Measurements from ENCODE around the gene ERVW-1. TPM values are rescaled to one million over a fixed set of nuclear protein-coding genes. Genes with fewer than 3 reads are reported as not detected.
A peak's percentile ranks its signal among the peaks of the same experiment; 100 is the strongest.

Gene ERVW-1
- total and polyA plus RNA-seq, 2 of the 13 experiments (the other 11 are each of a cell fraction or from before 2014, with no cell fraction given) = not detected

DNA sequence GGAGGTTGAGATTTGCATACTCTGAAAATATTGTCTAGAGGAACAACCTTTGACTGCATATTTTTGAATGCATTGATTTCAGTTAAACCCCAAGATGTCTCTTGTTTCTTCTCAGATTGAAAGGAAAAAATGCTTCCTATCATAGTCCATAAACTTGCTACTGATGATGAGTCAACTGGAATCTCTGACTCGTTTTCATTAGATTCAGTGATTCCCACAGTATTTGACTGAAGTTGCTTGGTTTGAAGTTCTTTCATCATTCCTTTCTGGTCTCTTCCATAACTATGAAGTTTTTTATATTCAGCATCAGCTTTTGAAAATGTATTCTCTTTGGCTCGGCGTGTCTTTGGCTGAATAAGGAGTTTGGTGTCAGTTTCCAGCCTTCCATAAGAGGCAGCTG, 39.9 kb upstream of the ERVW-1 start:
- Histone ChIP-seq H3K27ac (ENCODE audit: extremely low read length, insufficient read depth, low read length) (no peak overlapping the region), H3K9me3 (ENCODE audit: low read length) (no peaks in the 10 kb centered on the region), H3K9ac (ENCODE audit: insufficient read depth, low read depth, low read length) (no peak overlapping the region), H3K36me3 (replicated peaks in 1 of 2; ENCODE audit: control insufficient read depth in 1 of 2, insufficient read depth in 2 of 2, low read length in 2 of 2) (peaks cover 0 to 22% of the 10 kb centered on the region in 2 experiments; a peak in 3 of 5 replicates), H3K79me2 (ENCODE audit: insufficient read depth, low read length) (peaks cover under 1% of the 10 kb centered on the region), H3K4me3 (replicated peaks in 1 of 3; ENCODE audit: insufficient read depth in 1 of 3, low read depth in 2 of 3, low read length in 3 of 3) (no peak overlapping the region), H4K20me1 (ENCODE audit: insufficient read depth, low read length) (no peaks in the 10 kb centered on the region), H3K27me3 (ENCODE audit: control insufficient read depth in 1 of 2, insufficient read depth in 2 of 2, low read length in 2 of 2) (no peaks in the 10 kb centered on the region), H2AFZ (ENCODE audit: low read length) (no peak overlapping the region), H3K4me2 (ENCODE audit: low read depth, low read length) (no peak overlapping the region), H3K4me1 (ENCODE audit: insufficient read depth, low read length) (no peaks in the 10 kb centered on the region)
- TF ChIP-seq, protein P1, sequence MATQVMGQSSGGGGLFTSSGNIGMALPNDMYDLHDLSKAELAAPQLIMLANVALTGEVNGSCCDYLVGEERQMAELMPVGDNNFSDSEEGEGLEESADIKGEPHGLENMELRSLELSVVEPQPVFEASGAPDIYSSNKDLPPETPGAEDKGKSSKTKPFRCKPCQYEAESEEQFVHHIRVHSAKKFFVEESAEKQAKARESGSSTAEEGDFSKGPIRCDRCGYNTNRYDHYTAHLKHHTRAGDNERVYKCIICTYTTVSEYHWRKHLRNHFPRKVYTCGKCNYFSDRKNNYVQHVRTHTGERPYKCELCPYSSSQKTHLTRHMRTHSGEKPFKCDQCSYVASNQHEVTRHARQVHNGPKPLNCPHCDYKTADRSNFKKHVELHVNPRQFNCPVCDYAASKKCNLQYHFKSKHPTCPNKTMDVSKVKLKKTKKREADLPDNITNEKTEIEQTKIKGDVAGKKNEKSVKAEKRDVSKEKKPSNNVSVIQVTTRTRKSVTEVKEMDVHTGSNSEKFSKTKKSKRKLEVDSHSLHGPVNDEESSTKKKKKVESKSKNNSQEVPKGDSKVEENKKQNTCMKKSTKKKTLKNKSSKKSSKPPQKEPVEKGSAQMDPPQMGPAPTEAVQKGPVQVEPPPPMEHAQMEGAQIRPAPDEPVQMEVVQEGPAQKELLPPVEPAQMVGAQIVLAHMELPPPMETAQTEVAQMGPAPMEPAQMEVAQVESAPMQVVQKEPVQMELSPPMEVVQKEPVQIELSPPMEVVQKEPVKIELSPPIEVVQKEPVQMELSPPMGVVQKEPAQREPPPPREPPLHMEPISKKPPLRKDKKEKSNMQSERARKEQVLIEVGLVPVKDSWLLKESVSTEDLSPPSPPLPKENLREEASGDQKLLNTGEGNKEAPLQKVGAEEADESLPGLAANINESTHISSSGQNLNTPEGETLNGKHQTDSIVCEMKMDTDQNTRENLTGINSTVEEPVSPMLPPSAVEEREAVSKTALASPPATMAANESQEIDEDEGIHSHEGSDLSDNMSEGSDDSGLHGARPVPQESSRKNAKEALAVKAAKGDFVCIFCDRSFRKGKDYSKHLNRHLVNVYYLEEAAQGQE (IDR thresholded peaks at IDR 0.05; ENCODE audit: borderline replicate concordance in 1 of 2, low read depth in 1 of 2, low read length in 2 of 2) = no peak
- TF ChIP-seq ZNF782 (CRISPR knock-in tag; IDR thresholded peaks at IDR 0.05; ENCODE audit: borderline replicate concordance) (no peak), ZNF562 (CRISPR knock-in tag; IDR thresholded peaks at IDR 0.05; ENCODE audit: borderline replicate concordance) (no peak), ELF4 (CRISPR knock-in tag; IDR thresholded peaks at IDR 0.05; ENCODE audit: borderline replicate concordance) (no peak), ZNF331 (CRISPR knock-in tag; IDR thresholded peaks at IDR 0.05) (no peak), TCF7L2 (IDR thresholded peaks at IDR 0.05; ENCODE audit: low read depth, low read length) (no peak)
- TF ChIP-seq, protein P2, sequence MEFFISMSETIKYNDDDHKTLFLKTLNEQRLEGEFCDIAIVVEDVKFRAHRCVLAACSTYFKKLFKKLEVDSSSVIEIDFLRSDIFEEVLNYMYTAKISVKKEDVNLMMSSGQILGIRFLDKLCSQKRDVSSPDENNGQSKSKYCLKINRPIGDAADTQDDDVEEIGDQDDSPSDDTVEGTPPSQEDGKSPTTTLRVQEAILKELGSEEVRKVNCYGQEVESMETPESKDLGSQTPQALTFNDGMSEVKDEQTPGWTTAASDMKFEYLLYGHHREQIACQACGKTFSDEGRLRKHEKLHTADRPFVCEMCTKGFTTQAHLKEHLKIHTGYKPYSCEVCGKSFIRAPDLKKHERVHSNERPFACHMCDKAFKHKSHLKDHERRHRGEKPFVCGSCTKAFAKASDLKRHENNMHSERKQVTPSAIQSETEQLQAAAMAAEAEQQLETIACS (CRISPR knock-in tag; IDR thresholded peaks at IDR 0.05) = no peak
- TF ChIP-seq, protein P3, sequence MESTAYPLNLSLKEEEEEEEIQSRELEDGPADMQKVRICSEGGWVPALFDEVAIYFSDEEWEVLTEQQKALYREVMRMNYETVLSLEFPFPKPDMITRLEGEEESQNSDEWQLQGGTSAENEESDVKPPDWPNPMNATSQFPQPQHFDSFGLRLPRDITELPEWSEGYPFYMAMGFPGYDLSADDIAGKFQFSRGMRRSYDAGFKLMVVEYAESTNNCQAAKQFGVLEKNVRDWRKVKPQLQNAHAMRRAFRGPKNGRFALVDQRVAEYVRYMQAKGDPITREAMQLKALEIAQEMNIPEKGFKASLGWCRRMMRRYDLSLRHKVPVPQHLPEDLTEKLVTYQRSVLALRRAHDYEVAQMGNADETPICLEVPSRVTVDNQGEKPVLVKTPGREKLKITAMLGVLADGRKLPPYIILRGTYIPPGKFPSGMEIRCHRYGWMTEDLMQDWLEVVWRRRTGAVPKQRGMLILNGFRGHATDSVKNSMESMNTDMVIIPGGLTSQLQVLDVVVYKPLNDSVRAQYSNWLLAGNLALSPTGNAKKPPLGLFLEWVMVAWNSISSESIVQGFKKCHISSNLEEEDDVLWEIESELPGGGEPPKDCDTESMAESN (CRISPR knock-in tag; conservative IDR thresholded peaks at IDR 0.05) = no peak
- TF ChIP-seq, protein P4, sequence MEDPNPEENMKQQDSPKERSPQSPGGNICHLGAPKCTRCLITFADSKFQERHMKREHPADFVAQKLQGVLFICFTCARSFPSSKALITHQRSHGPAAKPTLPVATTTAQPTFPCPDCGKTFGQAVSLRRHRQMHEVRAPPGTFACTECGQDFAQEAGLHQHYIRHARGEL (CRISPR knock-in tag; IDR thresholded peaks at IDR 0.05) = no peak
- TF ChIP-seq, protein P5, sequence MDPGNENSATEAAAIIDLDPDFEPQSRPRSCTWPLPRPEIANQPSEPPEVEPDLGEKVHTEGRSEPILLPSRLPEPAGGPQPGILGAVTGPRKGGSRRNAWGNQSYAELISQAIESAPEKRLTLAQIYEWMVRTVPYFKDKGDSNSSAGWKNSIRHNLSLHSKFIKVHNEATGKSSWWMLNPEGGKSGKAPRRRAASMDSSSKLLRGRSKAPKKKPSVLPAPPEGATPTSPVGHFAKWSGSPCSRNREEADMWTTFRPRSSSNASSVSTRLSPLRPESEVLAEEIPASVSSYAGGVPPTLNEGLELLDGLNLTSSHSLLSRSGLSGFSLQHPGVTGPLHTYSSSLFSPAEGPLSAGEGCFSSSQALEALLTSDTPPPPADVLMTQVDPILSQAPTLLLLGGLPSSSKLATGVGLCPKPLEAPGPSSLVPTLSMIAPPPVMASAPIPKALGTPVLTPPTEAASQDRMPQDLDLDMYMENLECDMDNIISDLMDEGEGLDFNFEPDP (CRISPR knock-in tag; conservative IDR thresholded peaks at IDR 0.05) = no peak
- DNase-seq (ENCODE audit: low spot score) (no peak), ATAC-seq (no peak), FAIRE-seq (no peak)
- TSS peak; percentile 43 for BruUV-seq (replicated peaks)
- intact Hi-C loops (cut with micrococcal nuclease; ENCODE audit: unreplicated experiment) (no loop called here), in situ Hi-C loops (cut with HindIII; ENCODE audit: extremely low pct_ligation_motif_present, low pct_unique_long_range_greater_than_20kb) (no loop called here)
- WGBS (ENCODE audit: low lambda C conversion rate) = 95% methylated on average over 3 of the region's 3 CpGs
- POLR2A ChIA-PET = interaction anchor here (0.7 kb wide), 1 partner anchor 11 kb away, joined by 4 read pairs; the partner anchor contains the start of genes PEX1 and RBM48
- CTCF ChIA-PET (ENCODE audit: low intra/inter-chr PET ratio, low total read pairs) = no interaction called here
